Measurements from ENCODE around the gene CLSTN3. TPM values are rescaled to one million over a fixed set of nuclear protein-coding genes. Genes with fewer than 3 reads are reported as not detected.

CLSTN3 gene
- total RNA-seq, 1 donor from 2014 or later = 134 TPM

GRCh38 chr12:7123806-7124522, 6.2 kb upstream of the CLSTN3 start:
- peaks cover 4% of the 10 kb centered on the region for H3K27me3 Mint-ChIP-seq (ENCODE audit: unreplicated experiment)
- peak overlapping the region; percentile 38 for H3K27ac Mint-ChIP-seq (ENCODE audit: unreplicated experiment)
- TF ChIP-seq CTCF (IDR thresholded peaks at IDR 0.05; ENCODE audit: unreplicated experiment) = no peak
- no peak overlapping the region for H3K4me3 Mint-ChIP-seq (ENCODE audit: unreplicated experiment)
- H3K9me3 Mint-ChIP-seq (ENCODE audit: unreplicated experiment) = no peaks in the 10 kb centered on the region
- H3K36me3 Mint-ChIP-seq (ENCODE audit: low read depth, unreplicated experiment) = peaks cover 11% of the 10 kb centered on the region
- no peak for DNase-seq (ENCODE audit: low spot score)
- peaks cover 24% of the 10 kb centered on the region for H3K4me1 Mint-ChIP-seq (ENCODE audit: unreplicated experiment)

- TF ChIP-seq CTCF (IDR thresholded peaks at IDR 0.05; ENCODE audit: unreplicated experiment) = no peak
- peaks cover 4% of the 10 kb centered on the region for H3K27me3 Mint-ChIP-seq (ENCODE audit: unreplicated experiment)
- no peak for DNase-seq (ENCODE audit: low spot score)
- H3K9me3 Mint-ChIP-seq (ENCODE audit: unreplicated experiment) = no peaks in the 10 kb centered on the region
- no peak overlapping the region for H3K4me3 Mint-ChIP-seq (ENCODE audit: unreplicated experiment)
- H3K27ac Mint-ChIP-seq (ENCODE audit: unreplicated experiment) = no peak overlapping the region
- H3K36me3 Mint-ChIP-seq (ENCODE audit: low read depth, unreplicated experiment) = peaks cover 11% of the 10 kb centered on the region
- H3K4me1 Mint-ChIP-seq (ENCODE audit: unreplicated experiment) = peaks cover 30% of the 10 kb centered on the region
Observed at GRCh38 chr12:7125632-7126227, 4.4 kb upstream of the CLSTN3 start.

- H3K27ac Mint-ChIP-seq (ENCODE audit: unreplicated experiment) = no peak overlapping the region
- H3K4me1 Mint-ChIP-seq (ENCODE audit: unreplicated experiment) = peaks cover 46% of the 10 kb centered on the region
- DNase-seq (ENCODE audit: low spot score) = no peak
- peaks cover 14% of the 10 kb centered on the region for H3K27me3 Mint-ChIP-seq (ENCODE audit: unreplicated experiment)
- H3K4me3 Mint-ChIP-seq (ENCODE audit: unreplicated experiment) = peak overlapping the region; percentile 58
- no peak for TF ChIP-seq CTCF (IDR thresholded peaks at IDR 0.05; ENCODE audit: unreplicated experiment)
- peaks cover 11% of the 10 kb centered on the region for H3K36me3 Mint-ChIP-seq (ENCODE audit: low read depth, unreplicated experiment)
- no peaks in the 10 kb centered on the region for H3K9me3 Mint-ChIP-seq (ENCODE audit: unreplicated experiment)
Observed at GRCh38 chr12:7127916-7128626, 2.1 kb upstream of the CLSTN3 start.

GRCh38 chr12:7128681-7129286, 1.4 kb upstream of the CLSTN3 start, which contains the start of gene RBP5:
RBP5 (minus strand) TSS chr12:7128889; CDS start chr12:7128775, 114 bp downstream.
- H3K4me3 Mint-ChIP-seq (ENCODE audit: unreplicated experiment) = peak within 1 kb of the TSS; percentile 97
- DNase-seq (ENCODE audit: low spot score) = no peak
- H3K36me3 Mint-ChIP-seq (ENCODE audit: low read depth, unreplicated experiment) = peaks cover 13% of the 10 kb centered on the region
- no peak within 1 kb of the TSS for H3K27ac Mint-ChIP-seq (ENCODE audit: unreplicated experiment)
- peaks cover 41% of the 10 kb centered on the region for H3K4me1 Mint-ChIP-seq (ENCODE audit: unreplicated experiment)
- H3K9me3 Mint-ChIP-seq (ENCODE audit: unreplicated experiment) = no peaks in the 10 kb centered on the region
- no peak for TF ChIP-seq CTCF (IDR thresholded peaks at IDR 0.05; ENCODE audit: unreplicated experiment)
- H3K27me3 Mint-ChIP-seq (ENCODE audit: unreplicated experiment) = peaks cover 17% of the 10 kb centered on the region
